Glomerular endothelial cell (primary cell): ENCODE results near the gene UBALD2. TPM values are rescaled to one million over a fixed set of nuclear protein-coding genes. Genes with fewer than 3 reads are reported as not detected.
"Not testable (repeated sequence)": the region's sequence is repeated elsewhere in the genome, so short reads cannot be mapped to it uniquely, and the experiment has no call there.

ENCODE experiments used
- DNase-seq: peaks from one replicate; pipeline ENCODE4 v3.0.0-alpha.2; 2011; ENCODE audit warnings: low read depth, low spot score; ENCODE audit errors: extremely low read depth
- total RNA-seq: library from RNA; depleted of rRNA; stranded (reverse); fragments of >200 nt; gene quantifications from 2 replicates; pipeline ENCODE4 v1.2.3, GENCODE V29; 2015

The UBALD2 gene
- total RNA-seq, 1 donor from 2014 or later = 25.7 TPM

GRCh38 chr17:76243826-76244679, 21.1 kb upstream of the UBALD2 start:
- DNase-seq = no peak

GRCh38 chr17:76244721-76245120, 20.4 kb upstream of the UBALD2 start:
- not testable (repeated sequence) for DNase-seq

GRCh38 chr17:76246080-76247066, 18.8 kb upstream of the UBALD2 start:
- DNase-seq = no peak

GRCh38 chr17:76247304-76247703, 17.8 kb upstream of the UBALD2 start:
- DNase-seq = no peak

- DNase-seq = no peak
These were observed 16.9 kb upstream of the UBALD2 start for GRCh38 chr17:76248013-76248782.

GRCh38 chr17:76250141-76250540, 15.0 kb upstream of the UBALD2 start:
- no peak for DNase-seq

GRCh38 chr17:76251478-76252039, 13.6 kb upstream of the UBALD2 start:
- no peak for DNase-seq

GRCh38 chr17:76252040-76252954, 12.9 kb upstream of the UBALD2 start:
- no peak for DNase-seq

- DNase-seq = not testable (repeated sequence)
These were observed 12.0 kb upstream of the UBALD2 start for GRCh38 chr17:76252967-76253766.

GRCh38 chr17:76253841-76254240, 11.3 kb upstream of the UBALD2 start:
- DNase-seq = no peak

- no peak for DNase-seq
These were observed 10.9 kb upstream of the UBALD2 start for GRCh38 chr17:76254275-76254674.

- no peak for DNase-seq
These were observed 9.2 kb upstream of the UBALD2 start for GRCh38 chr17:76255801-76256429.

- not testable (repeated sequence) for DNase-seq
These were observed 8.6 kb upstream of the UBALD2 start for GRCh38 chr17:76256430-76257050.

GRCh38 chr17:76260220-76260619, 4.9 kb upstream of the UBALD2 start:
- DNase-seq = no peak

- no peak for DNase-seq
These were observed 4.5 kb upstream of the UBALD2 start for GRCh38 chr17:76260669-76261068.

GRCh38 chr17:76261421-76262215, 3.5 kb upstream of the UBALD2 start:
- peak; percentile 87 for DNase-seq
